Peyer's patch (tissue), 4 donors: ENCODE results near the gene AP1S1. TPM values are rescaled to one million over a fixed set of nuclear protein-coding genes. Genes with fewer than 3 reads are reported as not detected.

Source experiments
- DNase-seq, 3 donors: peaks; one replicate each; pipeline ENCODE4 v3.0.0-alpha.2; 2017 to 2019
- H3K27ac ChIP-seq, 4 donors: fragments of 200-600 bp; sonication (generic); one replicate each; pipeline ENCODE4 v1.5.1; 2016 to 2019
- H3K27me3 ChIP-seq, 2 donors: fragments of 200-600 bp; sonication (generic); one replicate each; pipeline ENCODE4 v1.5.1; 2019
- H3K36me3 ChIP-seq, 3 donors: fragments of 200-600 bp; sonication (generic); one replicate each; pipeline ENCODE4 v1.5.1; 2016 to 2019
- H3K4me1 ChIP-seq, 4 donors: fragments of 200-600 bp; sonication (generic); one replicate each; pipeline ENCODE4 v1.5.1; 2016 to 2019
- H3K4me3 ChIP-seq, 4 donors: fragments of 200-600 bp; sonication (generic); 1 replicate in 3 of 4; 2 replicates in 1 of 4; pipeline ENCODE4 v1.5.1; 2016 to 2019; ENCODE audit warnings: mild to moderate bottlenecking in 1 of 4
- H3K9me3 ChIP-seq, 4 donors: fragments of 200-600 bp; sonication (generic); one replicate each; pipeline ENCODE4 v1.5.1; 2016 to 2019; ENCODE audit warnings: mild to moderate bottlenecking in 1 of 4
- POLR2A ChIP-seq, 2 donors: fragments of 450-650 bp; IDR thresholded peaks; one replicate each; pipeline ENCODE4 v1.5.1; 2017; ENCODE audit warnings: antibody characterized with exemption in 2 of 2, mild to moderate bottlenecking in 2 of 2, moderate library complexity in 2 of 2
- total RNA-seq, 4 donors: library from RNA; depleted of rRNA; stranded (reverse); fragments of >200 nt; gene quantifications; one replicate each; pipeline ENCODE4 v1.1.0, GENCODE V29; 2016
- TF ChIP-seq, protein P1 (sequence below), 6 experiments: fragments of 450-650 bp in 4 of 6; fragments of 200-600 bp in 2 of 6; sonication (generic) in 1 of 6; IDR thresholded peaks; one replicate each; pipeline ENCODE4 v1.5.1; 2017 to 2019; ENCODE audit warnings: antibody characterized with exemption in 6 of 6, mild to moderate bottlenecking in 3 of 6, moderate library complexity in 1 of 6

AP1S1 gene
- total RNA-seq, 4 donors from 2014 or later: 53.6 to 136 (median 95.7) TPM

DNA sequence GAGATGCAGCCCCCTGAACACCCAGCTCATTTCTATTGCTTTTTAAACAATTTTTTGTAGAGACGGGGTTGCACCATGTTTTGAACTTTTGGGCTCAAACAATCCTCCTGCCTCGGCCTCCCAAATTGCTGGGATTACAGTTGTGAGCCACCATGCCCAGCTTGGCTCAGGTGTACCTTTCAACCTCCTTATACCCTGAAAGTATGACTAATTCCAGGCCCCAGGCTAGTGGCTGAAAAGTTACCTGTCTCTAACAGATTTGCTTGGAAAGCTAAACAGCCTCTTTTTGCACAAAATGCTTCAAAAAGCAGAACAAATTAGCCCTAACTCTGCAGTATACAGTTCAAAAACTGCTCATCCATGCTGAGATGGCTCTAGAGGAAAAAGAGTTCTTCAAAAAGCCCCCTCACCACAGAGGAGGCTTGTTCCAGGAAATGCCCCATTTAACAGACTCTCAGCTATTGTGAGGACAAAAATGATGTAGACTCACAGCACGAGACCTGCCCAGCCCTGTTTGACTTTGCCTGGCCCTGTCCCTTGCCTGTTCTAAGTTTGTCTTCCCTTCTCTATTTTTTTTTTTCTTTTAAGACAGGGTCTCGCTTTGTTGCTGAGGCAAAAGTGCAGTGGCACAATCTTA lies 13.4 kb upstream of the AP1S1 start:
- no peaks in the 10 kb centered on the region for H3K27me3 ChIP-seq
- H3K9me3 ChIP-seq: no peaks in the 10 kb centered on the region
- no peak overlapping the region for H3K27ac ChIP-seq
- TF ChIP-seq POLR2A (IDR thresholded peaks at IDR 0.05): no peak
- TF ChIP-seq, protein P1, sequence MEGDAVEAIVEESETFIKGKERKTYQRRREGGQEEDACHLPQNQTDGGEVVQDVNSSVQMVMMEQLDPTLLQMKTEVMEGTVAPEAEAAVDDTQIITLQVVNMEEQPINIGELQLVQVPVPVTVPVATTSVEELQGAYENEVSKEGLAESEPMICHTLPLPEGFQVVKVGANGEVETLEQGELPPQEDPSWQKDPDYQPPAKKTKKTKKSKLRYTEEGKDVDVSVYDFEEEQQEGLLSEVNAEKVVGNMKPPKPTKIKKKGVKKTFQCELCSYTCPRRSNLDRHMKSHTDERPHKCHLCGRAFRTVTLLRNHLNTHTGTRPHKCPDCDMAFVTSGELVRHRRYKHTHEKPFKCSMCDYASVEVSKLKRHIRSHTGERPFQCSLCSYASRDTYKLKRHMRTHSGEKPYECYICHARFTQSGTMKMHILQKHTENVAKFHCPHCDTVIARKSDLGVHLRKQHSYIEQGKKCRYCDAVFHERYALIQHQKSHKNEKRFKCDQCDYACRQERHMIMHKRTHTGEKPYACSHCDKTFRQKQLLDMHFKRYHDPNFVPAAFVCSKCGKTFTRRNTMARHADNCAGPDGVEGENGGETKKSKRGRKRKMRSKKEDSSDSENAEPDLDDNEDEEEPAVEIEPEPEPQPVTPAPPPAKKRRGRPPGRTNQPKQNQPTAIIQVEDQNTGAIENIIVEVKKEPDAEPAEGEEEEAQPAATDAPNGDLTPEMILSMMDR (IDR thresholded peaks at IDR 0.05): no peak
- H3K4me3 ChIP-seq: no peak overlapping the region
- no peak for DNase-seq
- peaks cover 0 to 25% (median 3%) of the 10 kb centered on the region in 4 donors for H3K4me1 ChIP-seq
- H3K36me3 ChIP-seq: no peaks in the 10 kb centered on the region

GRCh38 chr7:101151908-101152651 lies 2.2 kb upstream of the AP1S1 start:
- Histone ChIP-seq H3K27ac (no peak overlapping the region), H3K36me3 (no peaks in the 10 kb centered on the region), H3K9me3 (no peaks in the 10 kb centered on the region), H3K27me3 (no peaks in the 10 kb centered on the region), H3K4me1 (peaks cover 0 to 12% (median 5%) of the 10 kb centered on the region in 4 donors), H3K4me3 (no peak overlapping the region)
- no peak for DNase-seq
- TF ChIP-seq POLR2A (IDR thresholded peaks at IDR 0.05): no peak
- TF ChIP-seq, protein P1 (IDR thresholded peaks at IDR 0.05): no peak

DNA sequence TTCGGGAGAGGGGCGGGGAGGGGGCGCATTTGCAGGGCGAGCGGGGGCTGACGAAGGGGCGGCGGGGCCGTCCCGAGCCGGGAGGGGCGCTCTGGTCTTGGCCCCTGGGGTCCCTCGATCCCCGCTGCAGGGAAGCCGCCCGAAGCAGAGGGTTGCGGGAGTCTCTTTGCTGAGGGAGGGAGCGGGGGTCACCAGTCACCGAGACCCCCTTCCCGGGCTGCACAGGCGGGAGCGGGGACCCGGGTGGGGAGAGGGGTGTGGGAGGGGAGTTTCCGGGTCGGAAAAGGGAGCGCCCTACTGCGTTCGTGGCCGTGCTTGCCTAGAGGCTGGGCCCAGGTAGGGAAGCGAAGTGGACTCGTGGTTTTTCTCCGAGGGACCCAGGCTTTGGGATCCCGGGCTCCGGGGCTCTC lies 422 bp downstream of the AP1S1 start:
- Histone ChIP-seq H3K36me3 (peaks cover 0 to 21% (median 0%) of the 10 kb centered on the region in 3 donors), H3K27ac (peak overlapping the region; percentile 55 to 74 (median 65)), H3K27me3 (no peaks in the 10 kb centered on the region), H3K4me3 (peak overlapping the region; percentile 76 to 89 (median 84)), H3K9me3 (no peaks in the 10 kb centered on the region), H3K4me1 (peaks cover 0 to 12% (median 6%) of the 10 kb centered on the region in 4 donors)
- no peak for TF ChIP-seq POLR2A (IDR thresholded peaks at IDR 0.05)
- TF ChIP-seq, protein P1 (IDR thresholded peaks at IDR 0.05): no peak
- no peak for DNase-seq

GRCh38 chr7:101155303-101155702 lies 1.0 kb downstream of the AP1S1 start:
- Histone ChIP-seq H3K27ac (peak overlapping the region in 1 of 4 donors; percentile 74), H3K9me3 (no peaks in the 10 kb centered on the region), H3K4me1 (peaks cover 0 to 12% (median 6%) of the 10 kb centered on the region in 4 donors), H3K27me3 (no peaks in the 10 kb centered on the region), H3K36me3 (peaks cover 0 to 26% (median 0%) of the 10 kb centered on the region in 3 donors), H3K4me3 (peak overlapping the region; percentile 76 to 89 (median 84))
- TF ChIP-seq POLR2A (IDR thresholded peaks at IDR 0.05): no peak
- TF ChIP-seq, protein P1 (IDR thresholded peaks at IDR 0.05): no peak
- DNase-seq: no peak

DNA sequence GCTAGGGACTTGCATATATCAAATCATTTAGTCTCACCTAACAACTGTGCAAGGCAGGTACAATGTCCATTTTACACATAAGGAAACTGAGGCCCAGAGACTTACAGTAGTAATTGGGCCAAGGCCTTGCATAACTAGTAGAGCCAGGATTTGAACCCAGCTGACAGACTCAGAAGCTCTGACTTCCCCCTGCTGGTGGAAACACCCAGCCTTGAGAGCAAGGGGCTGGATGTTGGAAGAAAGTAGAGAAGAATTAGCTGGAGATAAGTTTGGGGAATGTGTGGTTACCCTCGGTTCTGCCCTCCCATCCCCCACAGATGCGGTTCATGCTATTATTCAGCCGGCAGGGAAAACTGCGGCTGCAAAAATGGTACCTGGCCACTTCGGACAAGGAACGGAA lies 2.0 kb downstream of the AP1S1 start:
- Histone ChIP-seq H3K27me3 (no peaks in the 10 kb centered on the region), H3K9me3 (no peaks in the 10 kb centered on the region), H3K27ac (peak overlapping the region in 1 of 4 donors; percentile 75), H3K4me3 (no peak overlapping the region), H3K36me3 (peaks cover 0 to 27% (median 0%) of the 10 kb centered on the region in 3 donors), H3K4me1 (peaks cover 0 to 12% (median 6%) of the 10 kb centered on the region in 4 donors)
- no peak for TF ChIP-seq POLR2A (IDR thresholded peaks at IDR 0.05)
- TF ChIP-seq, protein P1 (IDR thresholded peaks at IDR 0.05): no peak
- DNase-seq: no peak
